HG03095 (cell line): ENCODE data around the gene PAM16.

Source experiments
- ATAC-seq: cut with Tn5 transposase; IDR thresholded peaks from one replicate; pipeline ENCODE4 v1.9.1; 2021; ENCODE audit warnings: moderate library complexity; ENCODE audit not compliant: unreplicated experiment

The PAM16 gene

GRCh38 chr16:4371357-4372000 lies 20.4 kb upstream of the PAM16 start, which contains the start of gene VASN:
VASN (plus strand) TSS chr16:4371848; CDS start chr16:4380878, 9,030 bp downstream.
- peak; percentile 68 for ATAC-seq

- ATAC-seq: no peak
Measured at GRCh38 chr16:4370570-4371356, 19.6 kb upstream of the PAM16 start.

- no peak for ATAC-seq
Measured at GRCh38 chr16:4370151-4370550, 19.0 kb upstream of the PAM16 start.

GRCh38 chr16:4369007-4369733 lies 18.0 kb upstream of the PAM16 start:
- ATAC-seq: no peak

- ATAC-seq: no peak
Measured at GRCh38 chr16:4367393-4367856, 16.3 kb upstream of the PAM16 start.

GRCh38 chr16:4366016-4366415 lies 14.9 kb upstream of the PAM16 start:
- no peak for ATAC-seq

GRCh38 chr16:4365615-4366014 lies 14.5 kb upstream of the PAM16 start:
- ATAC-seq: no peak

GRCh38 chr16:4365014-4365406 lies 13.9 kb upstream of the PAM16 start:
- peak; percentile 61 for ATAC-seq

- ATAC-seq: no peak
Measured at GRCh38 chr16:4364196-4365013, 13.3 kb upstream of the PAM16 start.

GRCh38 chr16:4362476-4363135 lies 11.5 kb upstream of the PAM16 start:
- ATAC-seq: no peak

GRCh38 chr16:4361944-4362311 lies 10.8 kb upstream of the PAM16 start:
- no peak for ATAC-seq

GRCh38 chr16:4361033-4361943 lies 10.2 kb upstream of the PAM16 start:
- ATAC-seq: no peak

- no peak for ATAC-seq
Measured at GRCh38 chr16:4360538-4361021, 9.5 kb upstream of the PAM16 start.

GRCh38 chr16:4359914-4360313 lies 8.8 kb upstream of the PAM16 start:
- ATAC-seq: no peak

- ATAC-seq: no peak
Measured at GRCh38 chr16:4358831-4359561, 7.9 kb upstream of the PAM16 start.

- ATAC-seq: no peak
Measured at GRCh38 chr16:4358236-4358635, 7.1 kb upstream of the PAM16 start.

GRCh38 chr16:4356820-4357219 lies 5.7 kb upstream of the PAM16 start:
- no peak for ATAC-seq
